ENCODE measurements around the gene FGFR1OP2. TPM values are rescaled to one million over a fixed set of nuclear protein-coding genes. Genes with fewer than 3 reads are reported as not detected.
"Not testable (repeated sequence)": the region's sequence is repeated elsewhere in the genome, so short reads cannot be mapped to it uniquely, and the experiment has no call there.

The FGFR1OP2 gene
- total and polyA plus RNA-seq, 4 donors = 31.4 to 67.4 (median 57.8) TPM

- Histone ChIP-seq H3K27me3 (ENCODE audit: control insufficient read depth in 1 of 2, insufficient read depth in 2 of 2, low read length in 1 of 2) (no peaks in the 10 kb centered on the region), H3K27ac (ENCODE audit: low read depth in 1 of 2, low read length in 2 of 2) (peak overlapping the region; percentile 15 to 92), H3K4me3 (ENCODE audit: low read length in 2 of 2) (peak overlapping the region; percentile 61 to 96), H3K36me3 (ENCODE audit: control insufficient read depth in 1 of 2, insufficient read depth in 2 of 2, low read length in 1 of 2) (no peaks in the 10 kb centered on the region), H3K4me1 (ENCODE audit: control insufficient read depth in 1 of 2, insufficient read depth in 2 of 2, low read length in 2 of 2) (no peaks in the 10 kb centered on the region), H3K9me3 (ENCODE audit: control insufficient read depth, low read length) (no peaks in the 10 kb centered on the region)
- intact Hi-C loops (cut with DNase I) = loop anchor here (5.0 kb wide), 1 partner anchor 74 kb away; the partner anchor contains the start of gene TM7SF3 (in 2 of the 2)
- 0% methylated on average over 28 of the region's 28 CpGs for WGBS, 2 donors
- ATAC-seq (ENCODE audit: low FRiP score) (peak; percentile 62), DNase-seq (peak in 1 of 2 donors; percentile 86)
Observed at GRCh38 chr12:26938701-26939062, 412 bp downstream of the FGFR1OP2 start.

- H3K4me1 ChIP-seq (ENCODE audit: control insufficient read depth in 1 of 2, insufficient read depth in 2 of 2, low read length in 2 of 2) = no peaks in the 10 kb centered on the region
- H3K4me3 ChIP-seq (ENCODE audit: low read length in 2 of 2) = peak overlapping the region; percentile 61 to 96
- intact Hi-C loops (cut with DNase I) = loop anchor here (5.0 kb wide), 1 partner anchor 73 kb away; the partner anchor contains the start of gene TM7SF3 (in 2 of the 2)
- DNase-seq (no peak), ATAC-seq (ENCODE audit: low FRiP score) (no peak)
- H3K27me3 ChIP-seq (ENCODE audit: control insufficient read depth in 1 of 2, insufficient read depth in 2 of 2, low read length in 1 of 2) = no peaks in the 10 kb centered on the region
- H3K36me3 ChIP-seq (ENCODE audit: control insufficient read depth in 1 of 2, insufficient read depth in 2 of 2, low read length in 1 of 2) = no peaks in the 10 kb centered on the region
- peak overlapping the region in 1 of 2 donors; percentile 92 for H3K27ac ChIP-seq (ENCODE audit: low read depth in 1 of 2, low read length in 2 of 2)
- no peaks in the 10 kb centered on the region for H3K9me3 ChIP-seq (ENCODE audit: control insufficient read depth, low read length)
- 4% methylated on average over 9 of the region's 9 CpGs for WGBS, 2 donors
Observed at GRCh38 chr12:26939192-26939832, 1.0 kb downstream of the FGFR1OP2 start.

GRCh38 chr12:26939953-26940352, 1.7 kb downstream of the FGFR1OP2 start:
- Histone ChIP-seq H3K27ac (ENCODE audit: low read depth in 1 of 2, low read length in 2 of 2) (no peak overlapping the region), H3K36me3 (ENCODE audit: control insufficient read depth in 1 of 2, insufficient read depth in 2 of 2, low read length in 1 of 2) (no peaks in the 10 kb centered on the region), H3K4me1 (ENCODE audit: control insufficient read depth in 1 of 2, insufficient read depth in 2 of 2, low read length in 2 of 2) (no peaks in the 10 kb centered on the region), H3K4me3 (ENCODE audit: low read length in 2 of 2) (peak overlapping the region; percentile 61 to 96), H3K27me3 (ENCODE audit: control insufficient read depth in 1 of 2, insufficient read depth in 2 of 2, low read length in 1 of 2) (no peaks in the 10 kb centered on the region), H3K9me3 (ENCODE audit: control insufficient read depth, low read length) (no peaks in the 10 kb centered on the region)
- intact Hi-C loops (cut with DNase I) = loop anchor here (5.0 kb wide), 1 partner anchor 72 kb away; the partner anchor contains the start of gene TM7SF3 (in 2 of the 2)
- ATAC-seq (ENCODE audit: low FRiP score) (no peak), DNase-seq (no peak)
- 10 to 19% methylated on average over 1 of the region's 1 CpG for WGBS, 2 donors

- DNase-seq (no peak), ATAC-seq (ENCODE audit: low FRiP score) (no peak)
- H3K27me3 ChIP-seq (ENCODE audit: control insufficient read depth in 1 of 2, insufficient read depth in 2 of 2, low read length in 1 of 2) = no peaks in the 10 kb centered on the region
- no peak overlapping the region for H3K27ac ChIP-seq (ENCODE audit: low read depth in 1 of 2, low read length in 2 of 2)
- H3K4me3 ChIP-seq (ENCODE audit: low read length in 2 of 2) = peak overlapping the region in 1 of 2 donors; percentile 28
- H3K9me3 ChIP-seq (ENCODE audit: control insufficient read depth, low read length) = no peaks in the 10 kb centered on the region
- intact Hi-C loops (cut with DNase I) = no loop called here
- WGBS, 2 donors = 60 to 64% methylated on average over 3 of the region's 3 CpGs
- no peaks in the 10 kb centered on the region for H3K36me3 ChIP-seq (ENCODE audit: control insufficient read depth in 1 of 2, insufficient read depth in 2 of 2, low read length in 1 of 2)
- H3K4me1 ChIP-seq (ENCODE audit: control insufficient read depth in 1 of 2, insufficient read depth in 2 of 2, low read length in 2 of 2) = no peaks in the 10 kb centered on the region
Observed at GRCh38 chr12:26940516-26941214, 2.4 kb downstream of the FGFR1OP2 start.

- ATAC-seq (ENCODE audit: low FRiP score) = no peak
- no peak for DNase-seq
- Histone ChIP-seq H3K4me1 (ENCODE audit: control insufficient read depth in 1 of 2, insufficient read depth in 2 of 2, low read length in 2 of 2) (no peaks in the 10 kb centered on the region), H3K27ac (ENCODE audit: low read depth in 1 of 2, low read length in 2 of 2) (no peak overlapping the region), H3K36me3 (ENCODE audit: control insufficient read depth in 1 of 2, insufficient read depth in 2 of 2, low read length in 1 of 2) (no peaks in the 10 kb centered on the region), H3K27me3 (ENCODE audit: control insufficient read depth in 1 of 2, insufficient read depth in 2 of 2, low read length in 1 of 2) (no peaks in the 10 kb centered on the region), H3K9me3 (ENCODE audit: control insufficient read depth, low read length) (no peaks in the 10 kb centered on the region), H3K4me3 (ENCODE audit: low read length in 2 of 2) (no peak overlapping the region)
- intact Hi-C loops (cut with DNase I) = no loop called here
- 23 to 47% methylated on average over 1 of the region's 1 CpG for WGBS, 2 donors
Observed at GRCh38 chr12:26941215-26941594, 2.9 kb downstream of the FGFR1OP2 start.

- Histone ChIP-seq H3K27ac (ENCODE audit: low read depth in 1 of 2, low read length in 2 of 2) (no peak overlapping the region), H3K9me3 (ENCODE audit: control insufficient read depth, low read length) (no peaks in the 10 kb centered on the region), H3K27me3 (ENCODE audit: control insufficient read depth in 1 of 2, insufficient read depth in 2 of 2, low read length in 1 of 2) (no peaks in the 10 kb centered on the region), H3K4me1 (ENCODE audit: control insufficient read depth in 1 of 2, insufficient read depth in 2 of 2, low read length in 2 of 2) (no peaks in the 10 kb centered on the region), H3K36me3 (ENCODE audit: control insufficient read depth in 1 of 2, insufficient read depth in 2 of 2, low read length in 1 of 2) (no peaks in the 10 kb centered on the region), H3K4me3 (ENCODE audit: low read length in 2 of 2) (no peak overlapping the region)
- no peak for ATAC-seq (ENCODE audit: low FRiP score)
- intact Hi-C loops (cut with DNase I) = no loop called here
- no peak for DNase-seq
- WGBS, 2 donors = 92 to 93% methylated on average over 1 of the region's 1 CpG
Observed at GRCh38 chr12:26948309-26948708, 10.0 kb downstream of the FGFR1OP2 start.

- Histone ChIP-seq H3K4me1 (ENCODE audit: control insufficient read depth in 1 of 2, insufficient read depth in 2 of 2, low read length in 2 of 2) (no peaks in the 10 kb centered on the region), H3K4me3 (ENCODE audit: low read length in 2 of 2) (no peak overlapping the region), H3K27ac (ENCODE audit: low read depth in 1 of 2, low read length in 2 of 2) (no peak overlapping the region), H3K9me3 (ENCODE audit: control insufficient read depth, low read length) (no peaks in the 10 kb centered on the region), H3K27me3 (ENCODE audit: control insufficient read depth in 1 of 2, insufficient read depth in 2 of 2, low read length in 1 of 2) (no peaks in the 10 kb centered on the region), H3K36me3 (ENCODE audit: control insufficient read depth in 1 of 2, insufficient read depth in 2 of 2, low read length in 1 of 2) (peaks cover 2 to 5% of the 10 kb centered on the region in 2 donors)
- peak in 1 of 2 donors; percentile 59 for DNase-seq
- WGBS, 2 donors = 61 to 62% methylated on average over 1 of the region's 1 CpG
- intact Hi-C loops (cut with DNase I) = no loop called here
- no peak for ATAC-seq (ENCODE audit: low FRiP score)
Observed at GRCh38 chr12:26953447-26953846, 15.2 kb downstream of the FGFR1OP2 start.

- 91 to 92% methylated on average over 4 of the region's 4 CpGs for WGBS, 2 donors
- Histone ChIP-seq H3K27me3 (ENCODE audit: control insufficient read depth in 1 of 2, insufficient read depth in 2 of 2, low read length in 1 of 2) (no peaks in the 10 kb centered on the region), H3K9me3 (ENCODE audit: control insufficient read depth, low read length) (no peaks in the 10 kb centered on the region), H3K4me3 (ENCODE audit: low read length in 2 of 2) (no peak overlapping the region), H3K4me1 (ENCODE audit: control insufficient read depth in 1 of 2, insufficient read depth in 2 of 2, low read length in 2 of 2) (no peaks in the 10 kb centered on the region), H3K36me3 (ENCODE audit: control insufficient read depth in 1 of 2, insufficient read depth in 2 of 2, low read length in 1 of 2) (peaks cover 2 to 5% of the 10 kb centered on the region in 2 donors), H3K27ac (ENCODE audit: low read depth in 1 of 2, low read length in 2 of 2) (no peak overlapping the region)
- no peak for ATAC-seq (ENCODE audit: low FRiP score)
- intact Hi-C loops (cut with DNase I) = no loop called here
- no peak for DNase-seq
Observed at GRCh38 chr12:26954027-26954426, 15.8 kb downstream of the FGFR1OP2 start.

- H3K27me3 ChIP-seq (ENCODE audit: control insufficient read depth in 1 of 2, insufficient read depth in 2 of 2, low read length in 1 of 2); H3K27ac ChIP-seq (ENCODE audit: low read depth in 1 of 2, low read length in 2 of 2); H3K4me3 ChIP-seq (ENCODE audit: low read length in 2 of 2); H3K9me3 ChIP-seq (ENCODE audit: control insufficient read depth, low read length); ATAC-seq (ENCODE audit: low FRiP score); intact Hi-C loops (cut with DNase I); H3K4me1 ChIP-seq (ENCODE audit: control insufficient read depth in 1 of 2, insufficient read depth in 2 of 2, low read length in 2 of 2); DNase-seq; H3K36me3 ChIP-seq (ENCODE audit: control insufficient read depth in 1 of 2, insufficient read depth in 2 of 2, low read length in 1 of 2): not testable (repeated sequence)
- WGBS, 2 donors = 92 to 93% methylated on average over 7 of the region's 7 CpGs
Observed at GRCh38 chr12:26961391-26961790, 23.1 kb downstream of the FGFR1OP2 start.

Measured in aorta (tissue), 5 donors.